ENCODE results near the gene PXDN. TPM values are rescaled to one million over a fixed set of nuclear protein-coding genes. Genes with fewer than 3 reads are reported as not detected.

PXDN gene
- total RNA-seq, 1 experiment from 2014 or later, result 125 TPM

DNA sequence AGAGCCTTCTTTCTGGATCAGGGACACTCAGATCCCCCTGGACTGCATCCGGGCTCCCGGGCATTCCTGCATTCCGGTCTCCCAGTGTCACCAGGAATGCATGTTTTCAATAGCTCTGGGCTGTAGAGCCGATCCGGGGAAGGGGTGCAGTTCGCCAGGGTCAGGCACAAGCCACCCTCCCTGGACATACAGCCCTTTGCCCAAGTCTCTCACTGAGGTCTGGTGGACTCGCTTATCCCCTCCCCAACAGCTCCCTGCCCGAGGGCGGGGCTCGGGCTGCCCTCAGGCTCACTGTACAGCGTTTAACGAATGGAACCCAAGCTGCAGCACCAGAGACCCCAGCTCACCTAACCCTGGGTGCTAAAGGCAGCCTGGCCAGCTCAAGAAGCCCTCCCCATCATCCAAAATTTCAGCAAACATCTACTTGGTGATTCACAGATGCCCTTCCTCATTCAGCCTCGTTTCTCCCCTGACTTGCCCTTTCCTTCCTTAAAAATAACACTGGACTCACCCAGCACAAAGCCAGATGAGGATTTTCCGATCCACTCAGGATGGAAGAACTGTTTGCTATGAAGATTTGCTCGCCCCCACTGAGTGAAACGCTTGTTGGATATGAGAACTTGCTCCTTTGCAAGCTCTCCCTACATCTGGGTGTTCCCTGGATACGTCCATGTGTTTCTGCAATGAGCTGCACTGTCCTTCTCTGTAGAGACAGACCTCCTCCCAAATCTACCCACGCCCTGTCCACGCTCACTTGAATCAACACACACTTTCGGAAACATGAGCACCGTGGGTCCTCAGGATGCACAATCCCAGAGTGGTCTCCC, 58.1 kb downstream of the PXDN start:
- Histone ChIP-seq H3K9ac (ENCODE audit: low read length) (peak overlapping the region; percentile 89), H3K79me2 (ENCODE audit: low read length) (peaks cover 25% of the 10 kb centered on the region), H2AFZ (ENCODE audit: low read length) (no peak overlapping the region), H3K27ac (ENCODE audit: low read length) (peak overlapping the region; percentile 98), H3F3A (ENCODE audit: low read length, unreplicated experiment) (peaks cover 9% of the 10 kb centered on the region), H3K4me3 (ENCODE audit: low read length) (0 out of 2 replicates have a peak overlapping the region, but pooled peaks have one; percentile 3), H3K36me3 (ENCODE audit: low read depth, low read length) (peaks cover 65% of the 10 kb centered on the region), H3K4me2 (ENCODE audit: low read length) (peak overlapping the region; percentile 69), H3K4me1 (ENCODE audit: insufficient read depth, low read length) (peaks cover 36% of the 10 kb centered on the region), H3K9me2 (replicated peaks; ENCODE audit: low read length) (no peaks in the 10 kb centered on the region), H4K20me1 (ENCODE audit: low read length) (no peaks in the 10 kb centered on the region), H3K9me3 (ENCODE audit: low read length) (no peaks in the 10 kb centered on the region), H3K27me3 (ENCODE audit: low read length) (no peaks in the 10 kb centered on the region)
- ChIA-PET POLR2A (ENCODE audit: unreplicated experiment) (interaction anchor here (0.5 to 0.8 kb wide), 3 partner anchors 22 to 44 kb away, joined by 3 to 6 read pairs (median 4); no protein-coding TSS in a partner anchor), CTCF (interaction anchor here (0.6 to 1.2 kb wide), 4 partner anchors 8 to 64 kb away, joined by 4 to 8 read pairs (median 5); no protein-coding TSS in a partner anchor)
- peak; percentile 91 for DNase-seq
- ATAC-seq, result peak; percentile 58
- TF ChIP-seq CTCF (conservative IDR thresholded peaks at IDR 0.05; ENCODE audit: low read depth, low read length) (no peak), EZH2phosphoT487 (IDR thresholded peaks at IDR 0.05; ENCODE audit: borderline replicate concordance, low read length) (no peak), EZH2 (IDR thresholded peaks at IDR 0.05; ENCODE audit: low read length, unreplicated experiment) (no peak)
- no TSS peak for BruUV-seq (replicated peaks)
- intact Hi-C loops (cut with micrococcal nuclease), result loop anchor here (1.0 to 2.0 kb wide), 2 partner anchors 44 to 57 kb away; no protein-coding TSS in a partner anchor

DNA sequence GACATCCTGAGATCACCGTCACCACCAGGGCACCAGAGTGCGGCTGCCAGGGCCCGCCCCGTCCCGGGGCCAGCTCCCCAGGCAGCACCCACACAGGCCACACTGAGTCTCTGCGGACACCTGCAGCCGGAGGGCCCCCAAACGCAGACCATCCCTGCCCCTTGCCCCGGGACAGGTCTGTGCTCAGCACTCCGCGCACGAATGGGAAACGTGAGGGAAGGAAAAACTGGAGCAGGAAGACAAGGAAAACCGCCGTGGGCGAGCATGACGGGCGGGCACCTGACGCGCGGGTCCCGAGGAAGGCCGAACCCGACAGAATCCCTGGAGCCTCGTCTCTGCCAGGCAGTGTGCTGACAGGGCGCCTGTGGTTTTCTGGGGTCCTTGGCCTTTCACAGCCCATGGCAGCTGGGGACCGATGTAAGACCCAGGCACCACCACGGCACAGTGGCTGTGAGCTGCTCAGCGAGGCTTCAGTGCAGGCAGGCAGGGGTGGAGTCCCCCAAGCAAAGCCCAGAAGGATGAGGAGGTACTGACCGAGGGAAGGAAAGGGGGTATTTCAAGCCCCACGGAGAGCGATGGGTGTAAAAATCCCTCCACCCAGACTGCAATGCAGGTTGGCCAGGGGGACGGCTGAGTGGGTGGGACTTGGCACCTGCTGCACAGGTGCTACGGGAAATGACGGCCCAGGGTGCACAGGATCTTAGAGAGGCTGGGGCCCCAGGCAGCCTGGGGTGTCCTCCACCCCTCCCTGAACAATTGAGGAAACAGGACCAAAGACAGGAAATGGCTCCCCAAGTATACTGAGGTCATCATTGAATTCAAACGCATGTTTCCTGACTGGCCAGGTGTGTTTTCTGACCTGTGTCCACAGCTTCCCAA, 59.0 kb downstream of the PXDN start:
- H3K79me2 ChIP-seq (ENCODE audit: low read length), result peaks cover 24% of the 10 kb centered on the region
- H3K9ac ChIP-seq (ENCODE audit: low read length), result peak overlapping the region; percentile 89
- TF ChIP-seq CTCF (conservative IDR thresholded peaks at IDR 0.05; ENCODE audit: low read depth, low read length) (no peak), EZH2phosphoT487 (IDR thresholded peaks at IDR 0.05; ENCODE audit: borderline replicate concordance, low read length) (no peak), EZH2 (IDR thresholded peaks at IDR 0.05; ENCODE audit: low read length, unreplicated experiment) (no peak)
- H3K9me2 ChIP-seq (replicated peaks; ENCODE audit: low read length), result no peaks in the 10 kb centered on the region
- H3K9me3 ChIP-seq (ENCODE audit: low read length), result no peaks in the 10 kb centered on the region
- CTCF ChIA-PET, result interaction anchor here (0.8 to 1.1 kb wide), 2 partner anchors 10 to 65 kb away, joined by 5 to 8 read pairs; no protein-coding TSS in a partner anchor
- H3K27ac ChIP-seq (ENCODE audit: low read length), result peak overlapping the region; percentile 98
- peaks cover 59% of the 10 kb centered on the region for H3K36me3 ChIP-seq (ENCODE audit: low read depth, low read length)
- peaks cover 9% of the 10 kb centered on the region for H3F3A ChIP-seq (ENCODE audit: low read length, unreplicated experiment)
- DNase-seq (no peak), ATAC-seq (no peak)
- H3K4me2 ChIP-seq (ENCODE audit: low read length), result peak overlapping the region; percentile 69; the same call in 1 of the 2 replicates
- BruUV-seq (replicated peaks), result no TSS peak
- H3K27me3 ChIP-seq (ENCODE audit: low read length), result no peaks in the 10 kb centered on the region
- no peak overlapping the region for H2AFZ ChIP-seq (ENCODE audit: low read length)
- peaks cover 36% of the 10 kb centered on the region for H3K4me1 ChIP-seq (ENCODE audit: insufficient read depth, low read length)
- POLR2A ChIA-PET (ENCODE audit: unreplicated experiment), result no interaction called here
- no peak overlapping the region for H3K4me3 ChIP-seq (ENCODE audit: low read length)
- no peaks in the 10 kb centered on the region for H4K20me1 ChIP-seq (ENCODE audit: low read length)
- intact Hi-C loops (cut with micrococcal nuclease), result no loop called here

Data from PC-3 (cell line).